Stimulated activated naive CD8-positive, alpha-beta T cell treated with anti-CD3 and anti-CD28 coated beads, Interleukin-15, amount 100 ng/mL, for 72 hours (primary cell): ENCODE data around the gene ATP6V0E1.
A peak's percentile ranks its signal among the peaks of the same experiment; 100 is the strongest.

Source experiments
- ATAC-seq: fragments of 150-1000 bp; cut with Tn5 transposase; 2 replicates; pipeline ENCODE4 v1.10.0; 2021; ENCODE audit warnings: mild to moderate bottlenecking, moderate library complexity
- DNase-seq, 2 donors: peaks; one replicate each; pipeline ENCODE4 v3.0.0; 2021 to 2022
- H3K27ac Mint-ChIP-seq, 2 donors: one replicate each; pipeline ENCODE4 v1.8.0; 2022; ENCODE audit warnings: mild to moderate bottlenecking in 2 of 2, mixed read lengths in 2 of 2, moderate library complexity in 2 of 2
- H3K27me3 Mint-ChIP-seq: one replicate; pipeline ENCODE4 v1.8.0; 2022; ENCODE audit warnings: mixed read lengths
- H3K4me1 Mint-ChIP-seq: one replicate; pipeline ENCODE4 v1.8.0; 2022; ENCODE audit warnings: mild to moderate bottlenecking, mixed read lengths
- H3K4me3 Mint-ChIP-seq, 2 donors: one replicate each; pipeline ENCODE4 v1.8.0; 2022; ENCODE audit warnings: mild to moderate bottlenecking in 2 of 2, mixed read lengths in 2 of 2, moderate library complexity in 1 of 2
- H3K9me3 Mint-ChIP-seq, 2 donors: one replicate each; pipeline ENCODE4 v1.8.0; 2022; ENCODE audit warnings: mixed read lengths in 2 of 2

ATP6V0E1 gene

GRCh38 chr5:172975289-172975688 is 8.3 kb upstream of the ATP6V0E1 start:
- no peaks in the 10 kb centered on the region for H3K27me3 Mint-ChIP-seq
- H3K9me3 Mint-ChIP-seq: no peaks in the 10 kb centered on the region
- no peak for DNase-seq
- H3K4me3 Mint-ChIP-seq: no peak overlapping the region
- peaks cover 10% of the 10 kb centered on the region for H3K4me1 Mint-ChIP-seq
- no peak for ATAC-seq
- no peak overlapping the region for H3K27ac Mint-ChIP-seq

DNA sequence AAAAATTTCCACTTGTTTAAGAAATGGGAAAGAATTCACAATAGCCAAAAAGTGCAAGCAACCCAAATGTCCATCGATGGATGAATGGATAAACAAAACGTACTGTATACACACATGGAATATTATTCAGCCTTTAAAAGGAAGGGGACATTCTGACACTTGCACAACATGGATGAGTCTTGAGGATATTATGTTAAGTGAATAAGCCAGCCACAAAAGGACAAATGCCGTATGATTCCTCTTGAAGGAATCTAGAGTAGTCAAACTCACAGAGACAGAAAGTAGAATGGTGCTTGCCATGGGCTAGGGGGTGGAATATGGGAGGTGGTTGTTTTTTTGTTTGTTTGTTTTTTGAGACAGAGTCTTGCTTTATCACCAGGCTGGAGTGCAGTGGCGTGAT is 3.8 kb upstream of the ATP6V0E1 start:
- Mint-ChIP-seq H3K27ac (no peak overlapping the region), H3K27me3 (no peaks in the 10 kb centered on the region), H3K4me3 (no peak overlapping the region), H3K9me3 (no peaks in the 10 kb centered on the region), H3K4me1 (peaks cover 18% of the 10 kb centered on the region)
- ATAC-seq (no peak), DNase-seq (no peak)

DNA sequence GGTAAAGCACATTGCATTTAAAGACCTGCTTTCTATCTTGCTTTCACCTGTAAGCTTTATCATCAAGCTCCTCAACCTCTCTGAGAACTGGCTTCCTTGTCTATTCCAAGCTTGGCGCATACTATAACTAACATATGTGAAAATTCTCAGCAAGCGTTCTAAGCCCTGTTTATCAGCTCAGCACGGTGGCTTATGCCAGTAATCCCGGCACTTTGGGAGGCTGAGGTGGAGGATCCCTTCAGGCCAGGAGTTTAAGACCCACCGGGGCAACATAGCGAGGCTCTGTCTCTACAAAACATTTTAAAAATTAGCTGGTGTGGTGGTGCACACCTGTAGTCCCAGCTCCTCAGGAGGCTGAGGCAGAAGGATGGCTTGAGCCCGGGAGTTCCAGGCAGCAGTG is 1.6 kb upstream of the ATP6V0E1 start:
- Mint-ChIP-seq H3K4me3 (no peak overlapping the region), H3K27ac (no peak overlapping the region), H3K9me3 (no peaks in the 10 kb centered on the region), H3K4me1 (peaks cover 34% of the 10 kb centered on the region), H3K27me3 (no peaks in the 10 kb centered on the region)
- ATAC-seq: no peak
- no peak for DNase-seq

GRCh38 chr5:172984244-172984953 is 828 bp downstream of the ATP6V0E1 start:
- Mint-ChIP-seq H3K9me3 (no peaks in the 10 kb centered on the region), H3K4me1 (peaks cover 28% of the 10 kb centered on the region), H3K27me3 (no peaks in the 10 kb centered on the region), H3K27ac (peak overlapping the region; percentile 98 to 100), H3K4me3 (peak overlapping the region; percentile 94 to 100)
- DNase-seq (peak; percentile 79 to 86), ATAC-seq (peak; percentile 92)

DNA sequence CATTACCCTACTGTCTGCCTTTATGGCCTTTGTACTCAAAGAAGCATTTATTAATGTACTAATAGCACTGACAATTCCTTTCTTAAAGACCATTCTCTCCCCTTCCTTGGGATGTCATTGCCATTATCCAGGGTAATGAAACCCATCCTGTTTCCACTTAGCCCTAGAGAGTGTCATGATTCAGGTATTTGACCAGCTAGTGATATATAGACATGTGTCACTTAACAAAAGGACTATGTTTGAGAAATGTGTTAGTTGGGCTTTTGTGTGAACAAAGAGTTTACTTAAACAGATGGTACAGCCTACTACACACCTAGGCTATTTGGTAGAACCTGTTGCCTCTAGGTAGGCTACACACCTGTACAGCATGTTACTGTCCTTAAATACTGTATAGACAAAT is 2.0 kb downstream of the ATP6V0E1 start:
- peaks cover 30% of the 10 kb centered on the region for H3K4me1 Mint-ChIP-seq
- no peaks in the 10 kb centered on the region for H3K9me3 Mint-ChIP-seq
- H3K27me3 Mint-ChIP-seq: no peaks in the 10 kb centered on the region
- peak overlapping the region; percentile 47 to 87 for H3K27ac Mint-ChIP-seq
- DNase-seq: no peak
- no peak for ATAC-seq
- peak overlapping the region; percentile 71 to 77 for H3K4me3 Mint-ChIP-seq

DNA sequence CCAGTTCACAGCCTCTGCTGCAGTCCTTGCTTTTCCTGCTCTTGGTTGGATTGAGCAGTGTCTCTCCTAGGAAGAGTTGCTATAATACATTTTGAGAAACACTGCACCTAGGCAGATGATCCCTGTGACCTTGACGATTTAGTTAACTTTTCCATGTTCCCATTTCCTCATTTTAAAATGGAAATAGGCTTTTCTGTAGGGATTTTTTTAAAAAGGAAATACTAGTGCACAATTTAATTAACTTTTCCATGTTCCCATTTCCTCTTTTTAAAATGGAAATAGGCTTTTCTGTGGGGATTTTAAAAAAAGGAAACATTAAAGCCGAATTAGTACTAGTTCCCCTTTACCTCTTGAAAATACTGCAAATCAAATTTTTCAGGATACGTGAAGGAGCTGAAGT is 4.7 kb downstream of the ATP6V0E1 start:
- Mint-ChIP-seq H3K27ac (no peak overlapping the region), H3K9me3 (no peaks in the 10 kb centered on the region), H3K27me3 (no peaks in the 10 kb centered on the region), H3K4me3 (no peak overlapping the region), H3K4me1 (peaks cover 51% of the 10 kb centered on the region)
- ATAC-seq: no peak
- DNase-seq: no peak

GRCh38 chr5:172990776-172991175 is 7.2 kb downstream of the ATP6V0E1 start:
- H3K27ac Mint-ChIP-seq: no peak overlapping the region

GRCh38 chr5:172994405-172994804 is 10.8 kb downstream of the ATP6V0E1 start:
- DNase-seq (no peak), ATAC-seq (no peak)
- peaks cover 63% of the 10 kb centered on the region for H3K4me1 Mint-ChIP-seq
- H3K4me3 Mint-ChIP-seq: no peak overlapping the region
- no peaks in the 10 kb centered on the region for H3K9me3 Mint-ChIP-seq
- no peaks in the 10 kb centered on the region for H3K27me3 Mint-ChIP-seq
- H3K27ac Mint-ChIP-seq: peak overlapping the region in 1 of 2 donors; percentile 50

More at GRCh38 chr5:172990776-172991175, 7.2 kb downstream of the ATP6V0E1 start:
- no peaks in the 10 kb centered on the region for H3K27me3 Mint-ChIP-seq
- ATAC-seq (no peak), DNase-seq (no peak)
- no peaks in the 10 kb centered on the region for H3K9me3 Mint-ChIP-seq
- peaks cover 50% of the 10 kb centered on the region for H3K4me1 Mint-ChIP-seq
- no peak overlapping the region for H3K4me3 Mint-ChIP-seq

DNA sequence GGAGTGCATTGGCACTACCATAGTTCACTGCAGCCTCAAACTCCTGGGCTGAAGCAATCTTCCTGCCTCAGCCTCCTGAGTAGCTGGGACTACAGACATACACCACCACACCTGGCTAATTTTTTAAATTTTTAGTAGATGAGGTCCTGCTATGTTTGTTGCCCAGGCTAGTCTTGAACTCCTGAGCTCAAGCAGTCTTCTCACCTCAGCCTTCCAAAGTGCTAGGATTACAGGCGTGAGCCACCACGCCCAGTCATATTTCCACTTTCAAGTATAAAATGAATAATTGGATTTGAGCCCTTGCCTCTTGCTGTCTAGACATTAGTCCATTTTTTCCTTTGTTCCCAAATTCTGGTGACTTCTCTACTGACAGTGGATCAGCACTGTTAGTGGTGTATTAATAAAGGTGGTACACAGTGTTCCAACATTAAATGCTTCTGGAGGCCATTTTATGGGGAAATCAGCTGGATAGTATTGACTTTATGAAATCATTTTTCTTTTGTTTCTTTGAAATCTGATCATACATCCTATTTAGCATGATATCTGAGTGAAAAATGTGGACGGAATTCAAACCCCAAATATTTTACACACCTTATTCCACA is 15.9 kb downstream of the ATP6V0E1 start:
- Mint-ChIP-seq H3K27ac (peak overlapping the region in 1 of 2 donors; percentile 44), H3K27me3 (no peaks in the 10 kb centered on the region), H3K4me3 (no peak overlapping the region), H3K9me3 (no peaks in the 10 kb centered on the region), H3K4me1 (peaks cover 70% of the 10 kb centered on the region)
- ATAC-seq (no peak), DNase-seq (no peak)

DNA sequence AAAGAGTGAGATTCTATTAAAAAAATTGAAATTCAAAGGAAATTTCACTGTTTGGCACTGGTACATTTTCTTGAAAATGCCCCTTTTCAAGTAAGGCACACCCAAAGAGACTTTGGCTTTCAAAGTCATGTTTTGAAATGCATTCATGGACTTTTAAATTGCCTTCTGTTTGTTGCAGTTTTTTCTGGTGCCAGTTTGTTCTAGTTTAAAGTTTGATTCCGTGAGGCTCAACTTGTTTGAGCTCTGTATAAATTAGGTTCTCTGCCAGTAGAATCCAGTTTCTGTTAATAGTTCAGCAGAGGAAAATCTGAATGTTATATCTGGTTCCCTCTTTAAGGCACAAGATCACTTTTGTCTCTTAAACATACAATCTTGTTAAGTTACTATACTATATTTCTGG is 16.4 kb downstream of the ATP6V0E1 start:
- DNase-seq (no peak), ATAC-seq (no peak)
- no peaks in the 10 kb centered on the region for H3K27me3 Mint-ChIP-seq
- H3K9me3 Mint-ChIP-seq: no peaks in the 10 kb centered on the region
- H3K4me1 Mint-ChIP-seq: peaks cover 71% of the 10 kb centered on the region
- H3K4me3 Mint-ChIP-seq: no peak overlapping the region
- no peak overlapping the region for H3K27ac Mint-ChIP-seq

DNA sequence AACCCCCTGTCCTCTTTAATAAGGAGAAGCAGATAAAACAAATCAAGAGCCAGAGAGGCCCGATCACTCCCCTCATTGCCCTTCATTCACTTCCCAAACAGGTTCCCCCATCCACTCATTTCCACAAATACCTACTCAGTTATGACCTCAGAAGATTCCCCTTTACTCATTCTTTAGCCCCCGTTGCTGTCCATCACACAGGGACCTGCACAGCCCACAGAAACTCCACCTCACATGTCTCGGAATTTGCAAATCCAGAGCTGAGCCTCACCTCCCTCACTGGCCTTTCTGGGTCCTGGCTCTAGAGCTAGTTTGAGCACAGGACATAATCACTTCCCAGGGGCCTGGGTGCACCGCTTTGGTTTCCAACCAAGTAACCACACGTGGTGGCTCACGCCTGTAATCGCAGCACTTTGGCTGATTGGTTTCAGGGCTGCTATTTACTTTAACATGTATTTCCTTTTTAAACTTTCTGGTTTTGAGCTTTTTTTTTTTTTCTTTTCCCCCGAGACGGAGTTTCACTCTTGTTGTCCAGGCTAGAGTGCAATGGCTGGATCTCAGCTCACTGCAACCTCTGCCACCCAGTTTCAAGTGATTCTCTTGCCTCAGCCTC is 17.8 kb downstream of the ATP6V0E1 start:
- ATAC-seq: peak; percentile 89
- Mint-ChIP-seq H3K4me3 (peak overlapping the region; percentile 39 to 48), H3K9me3 (no peaks in the 10 kb centered on the region), H3K27ac (peak overlapping the region; percentile 54 to 92), H3K27me3 (no peaks in the 10 kb centered on the region), H3K4me1 (peaks cover 64% of the 10 kb centered on the region)
- peak in 1 of 2 donors; percentile 44 for DNase-seq

DNA sequence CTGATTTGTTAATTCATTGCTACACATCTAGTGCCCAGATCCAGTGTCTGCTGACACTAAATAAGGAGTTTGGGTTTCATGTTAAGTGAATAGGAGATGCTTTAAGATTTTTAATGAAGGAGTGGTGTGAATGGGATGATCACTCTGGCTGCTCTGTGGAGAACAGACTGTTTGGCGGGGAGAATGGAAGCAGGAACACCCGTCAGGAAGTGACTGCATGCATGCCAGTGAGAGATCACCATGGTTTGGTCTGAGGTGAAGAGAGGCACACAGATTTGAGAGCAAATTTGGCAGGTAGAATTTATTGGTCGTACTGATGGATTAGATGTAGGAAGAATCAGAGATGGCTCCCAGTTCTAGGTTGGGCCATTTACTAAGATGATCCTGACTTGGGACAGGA is 19.8 kb downstream of the ATP6V0E1 start:
- Mint-ChIP-seq H3K27me3 (no peaks in the 10 kb centered on the region), H3K4me3 (no peak overlapping the region), H3K27ac (peak overlapping the region in 1 of 2 donors; percentile 40), H3K4me1 (peaks cover 64% of the 10 kb centered on the region), H3K9me3 (no peaks in the 10 kb centered on the region)
- ATAC-seq (no peak), DNase-seq (no peak)

- no peaks in the 10 kb centered on the region for H3K9me3 Mint-ChIP-seq
- DNase-seq (no peak), ATAC-seq (no peak)
- no peak overlapping the region for H3K4me3 Mint-ChIP-seq
- H3K27ac Mint-ChIP-seq: no peak overlapping the region
- H3K27me3 Mint-ChIP-seq: no peaks in the 10 kb centered on the region
- H3K4me1 Mint-ChIP-seq: peaks cover 60% of the 10 kb centered on the region
These were observed 20.4 kb downstream of the ATP6V0E1 start for GRCh38 chr5:173004013-173004412.

DNA sequence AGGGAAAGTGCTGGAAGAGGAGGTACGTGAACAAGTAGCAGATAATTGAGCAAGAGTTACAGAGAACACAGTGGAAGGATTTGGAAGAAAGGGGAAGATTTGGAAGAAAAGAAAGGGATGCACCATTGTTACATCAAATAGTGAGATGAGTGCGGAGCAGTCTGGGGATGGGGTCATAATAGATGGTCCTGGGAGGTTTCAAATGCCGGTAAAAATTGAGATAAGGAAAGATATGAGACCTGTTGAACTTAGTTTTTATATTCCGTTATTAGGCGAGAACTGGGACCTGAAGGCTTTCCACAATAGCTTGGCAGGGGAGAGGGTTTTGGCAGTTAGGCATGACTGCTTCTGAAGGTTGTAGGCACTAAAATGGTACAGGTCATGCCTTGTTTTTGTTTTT is 20.9 kb downstream of the ATP6V0E1 start:
- ATAC-seq: no peak
- no peaks in the 10 kb centered on the region for H3K27me3 Mint-ChIP-seq
- H3K4me3 Mint-ChIP-seq: no peak overlapping the region
- no peak overlapping the region for H3K27ac Mint-ChIP-seq
- peaks cover 57% of the 10 kb centered on the region for H3K4me1 Mint-ChIP-seq
- no peak for DNase-seq
- no peaks in the 10 kb centered on the region for H3K9me3 Mint-ChIP-seq

GRCh38 chr5:173010021-173010420 is 26.4 kb downstream of the ATP6V0E1 start:
- peak overlapping the region; percentile 35 to 78 for H3K27ac Mint-ChIP-seq
- H3K9me3 Mint-ChIP-seq: no peaks in the 10 kb centered on the region
- H3K27me3 Mint-ChIP-seq: no peaks in the 10 kb centered on the region
- DNase-seq: no peak
- ATAC-seq: peak; percentile 55
- H3K4me3 Mint-ChIP-seq: peak overlapping the region; percentile 5 to 47
- peaks cover 45% of the 10 kb centered on the region for H3K4me1 Mint-ChIP-seq
